WTC11 (cell line): ENCODE results near the gene SVIL. TPM values are rescaled to one million over a fixed set of nuclear protein-coding genes. Genes with fewer than 3 reads are reported as not detected.
A peak's percentile ranks its signal among the peaks of the same experiment; 100 is the strongest.

Source experiments
- ATAC-seq: fragments of 200-7000 bp; cut with Tn5 transposase; 2 replicates; pipeline ENCODE4 v1.10.0; 2021; ENCODE audit warnings: mild to moderate bottlenecking, moderate library complexity
- CTCF ChIA-PET: fragments of 300-600 bp; sonication (Branson Sonifier 250); formaldehyde crosslinking; loops from one replicate; lab custom pipeline; 2021; ENCODE audit warnings: antibody characterized with exemption; lab: Charles Lee
- POLR2A ChIA-PET: fragments of 350-600 bp; sonication (Branson Sonifier 250); formaldehyde crosslinking; loops from one replicate; lab custom pipeline; 2021; ENCODE audit warnings: antibody characterized with exemption; lab: Charles Lee
- DNase-seq: peaks from one replicate; pipeline ENCODE4 v3.0.0; 2021; ENCODE audit warnings: low spot score
- H3K27ac Mint-ChIP-seq: 2 replicates; pipeline ENCODE4 v1.8.0; 2021; ENCODE audit warnings: mixed read lengths
- H3K27me3 Mint-ChIP-seq: 2 replicates; pipeline ENCODE4 v1.8.0; 2021; ENCODE audit warnings: low read depth, mild to moderate bottlenecking, moderate library complexity, mixed read lengths
- H3K36me3 Mint-ChIP-seq: 2 replicates; pipeline ENCODE4 v1.8.0; 2021; ENCODE audit warnings: mixed read lengths
- H3K4me1 Mint-ChIP-seq: 2 replicates; pipeline ENCODE4 v1.8.0; 2022; ENCODE audit warnings: mixed read lengths
- H3K4me3 Mint-ChIP-seq: 2 replicates; pipeline ENCODE4 v1.8.0; 2021; ENCODE audit warnings: mild to moderate bottlenecking, moderate library complexity, mixed read lengths
- H3K9me3 Mint-ChIP-seq: 2 replicates; pipeline ENCODE4 v1.8.0; 2021; ENCODE audit warnings: mixed read lengths
- E2F5 ChIP-seq: sonication (generic); formaldehyde crosslinking; IDR thresholded peaks from 2 replicates; pipeline ENCODE4 v1.8.1; 2022; ENCODE audit warnings: mild to moderate bottlenecking, moderate library complexity, missing genetic modification reagents
- ESRRA ChIP-seq: sonication (generic); formaldehyde crosslinking; IDR thresholded peaks from 2 replicates; pipeline ENCODE4 v1.8.1; 2022; ENCODE audit warnings: mild to moderate bottlenecking, missing genetic modification reagents, borderline replicate concordance
- GRHL2 ChIP-seq: fragments of 250-450 bp; sonication (Bioruptor Pico); IDR thresholded peaks from 2 replicates; pipeline ENCODE4 v1.8.0; 2022; ENCODE audit warnings: mild to moderate bottlenecking, moderate library complexity; ENCODE audit not compliant: insufficient replicate concordance, severe bottlenecking
- HMGXB4 ChIP-seq: sonication (generic); formaldehyde crosslinking; IDR thresholded peaks from 2 replicates; pipeline ENCODE4 v1.8.1; 2023; ENCODE audit warnings: mild to moderate bottlenecking, moderate library complexity, missing genetic modification reagents
- JAZF1 ChIP-seq: fragments of 250-450 bp; sonication (Bioruptor Pico); IDR thresholded peaks from 2 replicates; pipeline ENCODE4 v1.9.0; 2021; ENCODE audit warnings: moderate library complexity, mild to moderate bottlenecking, inconsistent platforms
- MYBL2 ChIP-seq: sonication (generic); formaldehyde crosslinking; IDR thresholded peaks from 2 replicates; pipeline ENCODE4 v1.8.1; 2023; ENCODE audit warnings: mild to moderate bottlenecking, moderate library complexity, missing genetic modification reagents
- NR2C2 ChIP-seq: sonication (generic); formaldehyde crosslinking; IDR thresholded peaks from 2 replicates; pipeline ENCODE4 v1.8.0; 2022; ENCODE audit warnings: mild to moderate bottlenecking, missing genetic modification reagents
- SOX15 ChIP-seq: fragments of 250-450 bp; sonication (Bioruptor Pico); IDR thresholded peaks from 2 replicates; pipeline ENCODE4 v1.9.0; 2021; ENCODE audit warnings: mild to moderate bottlenecking
- STAT6 ChIP-seq: sonication (generic); formaldehyde crosslinking; conservative IDR thresholded peaks from 2 replicates; pipeline ENCODE4 v1.8.1; 2023; ENCODE audit warnings: mild to moderate bottlenecking, low read depth, missing genetic modification reagents, moderate library complexity
- ZBTB21 ChIP-seq: sonication (generic); formaldehyde crosslinking; IDR thresholded peaks from 2 replicates; pipeline ENCODE4 v1.8.1; 2023; ENCODE audit warnings: mild to moderate bottlenecking, missing genetic modification reagents, borderline replicate concordance
- ZNF121 ChIP-seq: sonication (generic); formaldehyde crosslinking; IDR thresholded peaks from 2 replicates; pipeline ENCODE4 v1.8.0; 2023; ENCODE audit warnings: missing genetic modification reagents
- ZNF423 ChIP-seq: fragments of 250-450 bp; sonication (Bioruptor Pico); IDR thresholded peaks from 2 replicates; pipeline ENCODE4 v2.1.2; 2022; ENCODE audit warnings: mild to moderate bottlenecking, moderate library complexity
- ZSCAN18 ChIP-seq: fragments of 250-450 bp; sonication (Bioruptor Pico); IDR thresholded peaks from 2 replicates; pipeline ENCODE4 v2.1.2; 2022; ENCODE audit warnings: mild to moderate bottlenecking, moderate library complexity
- total RNA-seq: library from RNA; stranded (reverse); gene quantifications from 3 replicates; pipeline ENCODE4 v1.2.3, GENCODE V29; 2021
- TF ChIP-seq, protein P1 (sequence below): sonication (generic); formaldehyde crosslinking; IDR thresholded peaks from 2 replicates; pipeline ENCODE4 v1.8.1; 2022; ENCODE audit warnings: missing genetic modification reagents, borderline replicate concordance
- TF ChIP-seq, protein P2 (sequence below): sonication (generic); formaldehyde crosslinking; IDR thresholded peaks from 2 replicates; pipeline ENCODE4 v1.8.1; 2023; ENCODE audit warnings: mild to moderate bottlenecking, missing genetic modification reagents, borderline replicate concordance

The SVIL gene
- total RNA-seq, 1 experiment from 2014 or later = 27.1 TPM

DNA sequence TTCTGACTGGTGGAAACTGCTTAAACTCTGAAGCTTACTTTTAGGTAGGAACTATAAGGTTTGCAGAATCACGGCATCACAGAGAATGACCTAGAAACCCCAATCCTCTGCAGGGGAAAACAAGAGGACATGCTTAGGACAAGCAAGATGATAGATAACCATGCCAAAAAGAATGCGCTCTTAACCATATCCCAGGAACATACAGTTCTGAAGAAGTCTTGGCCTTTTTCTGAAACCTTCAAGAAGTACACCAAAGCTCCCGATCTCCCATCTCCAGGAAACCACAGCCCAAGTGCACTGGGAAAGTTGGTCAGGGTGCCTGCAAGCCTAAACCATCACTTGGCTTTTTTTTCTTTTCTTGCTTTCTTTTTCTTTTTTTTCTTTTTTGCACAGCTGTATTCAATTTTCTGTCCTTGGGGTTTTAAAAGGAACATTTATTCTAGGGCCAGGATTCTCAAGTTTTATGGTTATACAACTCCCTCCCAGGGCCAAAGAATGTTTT is 12.2 kb upstream of the SVIL start (continued):
- TF ChIP-seq STAT6 (CRISPR knock-in tag) (no peak), SOX15 (CRISPR knock-in tag) (no peak), E2F5 (no peak)
- TF ChIP-seq, protein P1, sequence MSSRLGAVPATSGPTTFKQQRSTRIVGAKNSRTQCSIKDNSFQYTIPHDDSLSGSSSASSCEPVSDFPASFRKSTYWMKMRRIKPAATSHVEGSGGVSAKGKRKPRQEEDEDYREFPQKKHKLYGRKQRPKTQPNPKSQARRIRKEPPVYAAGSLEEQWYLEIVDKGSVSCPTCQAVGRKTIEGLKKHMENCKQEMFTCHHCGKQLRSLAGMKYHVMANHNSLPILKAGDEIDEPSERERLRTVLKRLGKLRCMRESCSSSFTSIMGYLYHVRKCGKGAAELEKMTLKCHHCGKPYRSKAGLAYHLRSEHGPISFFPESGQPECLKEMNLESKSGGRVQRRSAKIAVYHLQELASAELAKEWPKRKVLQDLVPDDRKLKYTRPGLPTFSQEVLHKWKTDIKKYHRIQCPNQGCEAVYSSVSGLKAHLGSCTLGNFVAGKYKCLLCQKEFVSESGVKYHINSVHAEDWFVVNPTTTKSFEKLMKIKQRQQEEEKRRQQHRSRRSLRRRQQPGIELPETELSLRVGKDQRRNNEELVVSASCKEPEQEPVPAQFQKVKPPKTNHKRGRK (CRISPR knock-in tag) = no peak
- TF ChIP-seq, all 79 proteins: peak for 0

DNA sequence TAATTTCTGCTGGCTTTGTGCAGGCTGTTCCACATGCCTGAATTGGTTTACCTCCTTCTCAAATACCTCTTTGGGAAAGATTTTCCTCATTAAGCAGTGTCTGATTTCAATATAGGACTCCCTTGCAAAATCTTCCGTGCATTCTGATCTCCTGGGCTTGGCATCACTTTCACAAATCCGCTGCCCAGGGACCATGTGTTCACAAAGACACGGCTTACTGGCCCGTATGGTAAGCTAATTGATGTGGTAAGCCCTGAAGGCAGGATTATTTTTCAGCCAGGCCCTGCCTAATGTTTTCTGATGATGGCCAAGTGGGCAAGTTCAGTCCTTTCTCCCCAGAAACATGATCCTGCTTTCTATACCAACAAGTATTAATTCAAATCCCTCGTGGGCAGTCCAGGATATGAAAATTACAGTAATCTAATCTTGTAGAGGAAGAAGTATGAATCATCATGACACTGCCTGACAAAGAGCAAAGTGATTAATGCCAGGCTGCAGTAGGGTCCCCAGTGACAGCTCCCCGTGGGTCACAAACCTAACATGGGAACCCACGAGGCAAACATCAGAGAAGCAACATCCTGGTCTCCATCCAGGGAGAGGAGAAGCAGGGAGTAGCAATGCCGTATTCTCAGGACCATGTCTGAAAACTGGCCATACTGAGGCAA is 11.6 kb upstream of the SVIL start:
- TF ChIP-seq ZNF121 (CRISPR knock-in tag) = no peak
- TF ChIP-seq, protein P2, sequence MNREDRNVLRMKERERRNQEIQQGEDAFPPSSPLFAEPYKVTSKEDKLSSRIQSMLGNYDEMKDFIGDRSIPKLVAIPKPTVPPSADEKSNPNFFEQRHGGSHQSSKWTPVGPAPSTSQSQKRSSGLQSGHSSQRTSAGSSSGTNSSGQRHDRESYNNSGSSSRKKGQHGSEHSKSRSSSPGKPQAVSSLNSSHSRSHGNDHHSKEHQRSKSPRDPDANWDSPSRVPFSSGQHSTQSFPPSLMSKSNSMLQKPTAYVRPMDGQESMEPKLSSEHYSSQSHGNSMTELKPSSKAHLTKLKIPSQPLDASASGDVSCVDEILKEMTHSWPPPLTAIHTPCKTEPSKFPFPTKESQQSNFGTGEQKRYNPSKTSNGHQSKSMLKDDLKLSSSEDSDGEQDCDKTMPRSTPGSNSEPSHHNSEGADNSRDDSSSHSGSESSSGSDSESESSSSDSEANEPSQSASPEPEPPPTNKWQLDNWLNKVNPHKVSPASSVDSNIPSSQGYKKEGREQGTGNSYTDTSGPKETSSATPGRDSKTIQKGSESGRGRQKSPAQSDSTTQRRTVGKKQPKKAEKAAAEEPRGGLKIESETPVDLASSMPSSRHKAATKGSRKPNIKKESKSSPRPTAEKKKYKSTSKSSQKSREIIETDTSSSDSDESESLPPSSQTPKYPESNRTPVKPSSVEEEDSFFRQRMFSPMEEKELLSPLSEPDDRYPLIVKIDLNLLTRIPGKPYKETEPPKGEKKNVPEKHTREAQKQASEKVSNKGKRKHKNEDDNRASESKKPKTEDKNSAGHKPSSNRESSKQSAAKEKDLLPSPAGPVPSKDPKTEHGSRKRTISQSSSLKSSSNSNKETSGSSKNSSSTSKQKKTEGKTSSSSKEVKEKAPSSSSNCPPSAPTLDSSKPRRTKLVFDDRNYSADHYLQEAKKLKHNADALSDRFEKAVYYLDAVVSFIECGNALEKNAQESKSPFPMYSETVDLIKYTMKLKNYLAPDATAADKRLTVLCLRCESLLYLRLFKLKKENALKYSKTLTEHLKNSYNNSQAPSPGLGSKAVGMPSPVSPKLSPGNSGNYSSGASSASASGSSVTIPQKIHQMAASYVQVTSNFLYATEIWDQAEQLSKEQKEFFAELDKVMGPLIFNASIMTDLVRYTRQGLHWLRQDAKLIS (CRISPR knock-in tag) = no peak
- no peak for TF ChIP-seq JAZF1 (CRISPR knock-in tag)
- no peak for TF ChIP-seq NR2C2
- Mint-ChIP-seq H3K4me1 (peaks cover 47% of the 10 kb centered on the region), H3K9me3 (no peaks in the 10 kb centered on the region), H3K36me3 (peaks cover 4% of the 10 kb centered on the region; the same call in 1 of the 2 replicates), H3K4me3 (no peak overlapping the region), H3K27ac (no peak overlapping the region), H3K27me3 (no peaks in the 10 kb centered on the region)
- POLR2A ChIA-PET = no interaction called here
- ATAC-seq = no peak
- DNase-seq = no peak
- CTCF ChIA-PET = no interaction called here

GRCh38 chr10:29643771-29644501 is 9.2 kb upstream of the SVIL start:
- Mint-ChIP-seq H3K4me3 (no peak overlapping the region), H3K27me3 (no peaks in the 10 kb centered on the region), H3K36me3 (peaks cover 8% of the 10 kb centered on the region)
- DNase-seq = no peak
- TF ChIP-seq HMGXB4 (no peak), MYBL2 (CRISPR knock-in tag) (no peak), ESRRA (no peak), ZBTB21 (no peak), ZNF423 (CRISPR knock-in tag) (peak; percentile 75), GRHL2 (CRISPR knock-in tag) (no peak), ZSCAN18 (no peak)
- TF ChIP-seq, all 79 proteins: peak for 1
- ChIA-PET CTCF (interaction anchor here (1.0 to 1.5 kb wide), 4 partner anchors 9 to 147 kb away, joined by 3 to 5 read pairs (median 4); partner anchors contain the start of gene SVIL), POLR2A (no interaction called here)
- Mint-ChIP-seq H3K27ac (0 out of 2 replicates have a peak overlapping the region, but pooled peaks have one; percentile 59), H3K4me1 (peaks cover 47% of the 10 kb centered on the region), H3K9me3 (no peaks in the 10 kb centered on the region; the same call in 1 of the 2 replicates)
- ATAC-seq = peak; percentile 40
